A673 (cell line): Measurements from ENCODE around the gene RAB3IL1. TPM values are rescaled to one million over a fixed set of nuclear protein-coding genes. Genes with fewer than 3 reads are reported as not detected.
A peak's percentile ranks its signal among the peaks of the same experiment; 100 is the strongest.

Experiments
- BruUV-seq: library from RNA; stranded (reverse); fragments of 400-500 nt; replicated peaks from 2 replicates; lab custom pipeline; 2021; lab: Mats Ljungman, UMichigan
- CTCF ChIA-PET: fragments of 300-600 bp; sonication (Branson Sonifier 250); formaldehyde crosslinking; loops from one replicate; lab custom pipeline; 2022; ENCODE audit warnings: antibody characterized with exemption; lab: Charles Lee
- POLR2A ChIA-PET: fragments of 300-600 bp; sonication (Branson Sonifier 250); formaldehyde crosslinking; loops from one replicate; lab custom pipeline; 2022; ENCODE audit warnings: antibody characterized with exemption; ENCODE audit not compliant: low non-redundant PET; lab: Charles Lee
- DNase-seq: peaks from one replicate; pipeline ENCODE4 v3.0.0-alpha.2; 2015; ENCODE audit warnings: low spot score
- H3K27ac ChIP-seq: fragments of 200-600 bp; sonication (generic); 2 replicates; pipeline ENCODE4 v1.5.1; 2016; ENCODE audit warnings: mixed run types, low read depth, mild to moderate bottlenecking, mixed read lengths, antibody characterized with exemption, low read length; ENCODE audit not compliant: poor library complexity, severe bottlenecking
- H3K27me3 ChIP-seq: fragments of 200-600 bp; sonication (generic); replicated peaks from 2 replicates; pipeline ENCODE4 v1.6.1; 2017; ENCODE audit warnings: mixed run types, low read depth, mild to moderate bottlenecking, mixed read lengths, antibody characterized with exemption, low read length; ENCODE audit not compliant: insufficient read depth, poor library complexity
- H3K36me3 ChIP-seq: fragments of 200-600 bp; sonication (generic); 2 replicates; pipeline ENCODE4 v1.6.1; 2016; ENCODE audit warnings: mixed run types, mild to moderate bottlenecking, mixed read lengths, antibody characterized with exemption, low read length; ENCODE audit not compliant: insufficient read depth, poor library complexity, severe bottlenecking
- H3K4me1 ChIP-seq: fragments of 200-600 bp; sonication (generic); 2 replicates; pipeline ENCODE4 v1.6.1; 2017; ENCODE audit warnings: mixed run types, mild to moderate bottlenecking, mixed read lengths, antibody characterized with exemption, low read length; ENCODE audit not compliant: insufficient read depth, poor library complexity, severe bottlenecking
- H3K4me3 ChIP-seq: fragments of 200-600 bp; sonication (generic); 2 replicates; pipeline ENCODE4 v1.5.1; 2016; ENCODE audit warnings: low read depth, mixed run types, mild to moderate bottlenecking, mixed read lengths, low read length; ENCODE audit not compliant: poor library complexity, severe bottlenecking
- H3K9me3 ChIP-seq: fragments of 200-600 bp; sonication (generic); 2 replicates; pipeline ENCODE4 v1.6.1; 2016; ENCODE audit warnings: mixed run types, low read depth, mild to moderate bottlenecking, mixed read lengths, antibody characterized with exemption, low read length; ENCODE audit not compliant: poor library complexity, severe bottlenecking
- EZH2 ChIP-seq: fragments of 200-600 bp; sonication (generic); IDR thresholded peaks from 2 replicates; pipeline ENCODE4 v1.6.1; 2017; ENCODE audit warnings: borderline replicate concordance, low read depth, mild to moderate bottlenecking, mixed read lengths, antibody characterized with exemption, low read length; ENCODE audit not compliant: poor library complexity, severe bottlenecking
- intact Hi-C: fragments of 100-400 bp; cut with micrococcal nuclease; formaldehyde crosslinking; loops from one replicate; pipeline ENCODE4 v1.10.0; 2022; ENCODE audit not compliant: unreplicated experiment
- total RNA-seq: library from RNA; stranded (reverse); gene quantifications from 2 replicates; pipeline ENCODE4 v1.2.3, GENCODE V29; 2021
- TF ChIP-seq, protein P1 (sequence below): fragments of 300-800, 200-600 bp; sonication (generic); conservative IDR thresholded peaks from 2 replicates; pipeline ENCODE4 v1.5.1; 2017; ENCODE audit warnings: low read depth, mild to moderate bottlenecking, antibody characterized with exemption, low read length, moderate library complexity, mixed read lengths

Gene RAB3IL1
- total RNA-seq, 1 experiment from 2014 or later: 21.9 TPM

DNA sequence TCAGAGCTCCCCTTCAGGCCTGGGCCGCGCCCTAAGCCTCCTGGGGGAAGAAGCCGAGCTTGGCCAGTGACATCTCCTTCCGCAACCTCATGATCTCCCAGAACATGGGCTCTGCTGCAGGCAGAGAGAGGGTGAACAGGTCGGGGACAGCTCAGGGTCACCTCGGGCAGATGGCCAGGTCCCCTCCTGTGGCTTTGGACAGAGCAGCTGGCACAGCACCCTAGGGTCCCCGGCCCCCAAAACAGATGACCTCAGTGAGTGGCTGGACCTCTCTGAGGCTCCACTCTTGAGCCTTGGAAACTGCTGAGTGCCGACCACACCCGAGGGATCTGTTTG is 19.2 kb downstream of the RAB3IL1 start:
- TF ChIP-seq, protein P1, sequence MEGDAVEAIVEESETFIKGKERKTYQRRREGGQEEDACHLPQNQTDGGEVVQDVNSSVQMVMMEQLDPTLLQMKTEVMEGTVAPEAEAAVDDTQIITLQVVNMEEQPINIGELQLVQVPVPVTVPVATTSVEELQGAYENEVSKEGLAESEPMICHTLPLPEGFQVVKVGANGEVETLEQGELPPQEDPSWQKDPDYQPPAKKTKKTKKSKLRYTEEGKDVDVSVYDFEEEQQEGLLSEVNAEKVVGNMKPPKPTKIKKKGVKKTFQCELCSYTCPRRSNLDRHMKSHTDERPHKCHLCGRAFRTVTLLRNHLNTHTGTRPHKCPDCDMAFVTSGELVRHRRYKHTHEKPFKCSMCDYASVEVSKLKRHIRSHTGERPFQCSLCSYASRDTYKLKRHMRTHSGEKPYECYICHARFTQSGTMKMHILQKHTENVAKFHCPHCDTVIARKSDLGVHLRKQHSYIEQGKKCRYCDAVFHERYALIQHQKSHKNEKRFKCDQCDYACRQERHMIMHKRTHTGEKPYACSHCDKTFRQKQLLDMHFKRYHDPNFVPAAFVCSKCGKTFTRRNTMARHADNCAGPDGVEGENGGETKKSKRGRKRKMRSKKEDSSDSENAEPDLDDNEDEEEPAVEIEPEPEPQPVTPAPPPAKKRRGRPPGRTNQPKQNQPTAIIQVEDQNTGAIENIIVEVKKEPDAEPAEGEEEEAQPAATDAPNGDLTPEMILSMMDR: no peak
- no peak for TF ChIP-seq EZH2
- no peaks in the 10 kb centered on the region for H3K27me3 ChIP-seq
- peaks cover 5% of the 10 kb centered on the region for H3K4me1 ChIP-seq
- BruUV-seq: no TSS peak
- DNase-seq: no peak
- H3K9me3 ChIP-seq: no peaks in the 10 kb centered on the region
- ChIA-PET CTCF (interaction anchor here (0.5 to 6.0 kb wide), 13 partner anchors 10 to 273 kb away, joined by 3 to 157 read pairs (median 5); partner anchors contain the start of gene BEST1), POLR2A (interaction anchor here (0.6 kb wide), 1 partner anchor 47 kb away, joined by 8 read pairs; no protein-coding TSS in a partner anchor)
- no peaks in the 10 kb centered on the region for H3K36me3 ChIP-seq
- intact Hi-C loops: loop anchor here (5.0 kb wide), 1 partner anchor 101 kb away; no protein-coding TSS in a partner anchor
- H3K27ac ChIP-seq: peak overlapping the region; percentile 48
- H3K4me3 ChIP-seq: no peak overlapping the region

DNA sequence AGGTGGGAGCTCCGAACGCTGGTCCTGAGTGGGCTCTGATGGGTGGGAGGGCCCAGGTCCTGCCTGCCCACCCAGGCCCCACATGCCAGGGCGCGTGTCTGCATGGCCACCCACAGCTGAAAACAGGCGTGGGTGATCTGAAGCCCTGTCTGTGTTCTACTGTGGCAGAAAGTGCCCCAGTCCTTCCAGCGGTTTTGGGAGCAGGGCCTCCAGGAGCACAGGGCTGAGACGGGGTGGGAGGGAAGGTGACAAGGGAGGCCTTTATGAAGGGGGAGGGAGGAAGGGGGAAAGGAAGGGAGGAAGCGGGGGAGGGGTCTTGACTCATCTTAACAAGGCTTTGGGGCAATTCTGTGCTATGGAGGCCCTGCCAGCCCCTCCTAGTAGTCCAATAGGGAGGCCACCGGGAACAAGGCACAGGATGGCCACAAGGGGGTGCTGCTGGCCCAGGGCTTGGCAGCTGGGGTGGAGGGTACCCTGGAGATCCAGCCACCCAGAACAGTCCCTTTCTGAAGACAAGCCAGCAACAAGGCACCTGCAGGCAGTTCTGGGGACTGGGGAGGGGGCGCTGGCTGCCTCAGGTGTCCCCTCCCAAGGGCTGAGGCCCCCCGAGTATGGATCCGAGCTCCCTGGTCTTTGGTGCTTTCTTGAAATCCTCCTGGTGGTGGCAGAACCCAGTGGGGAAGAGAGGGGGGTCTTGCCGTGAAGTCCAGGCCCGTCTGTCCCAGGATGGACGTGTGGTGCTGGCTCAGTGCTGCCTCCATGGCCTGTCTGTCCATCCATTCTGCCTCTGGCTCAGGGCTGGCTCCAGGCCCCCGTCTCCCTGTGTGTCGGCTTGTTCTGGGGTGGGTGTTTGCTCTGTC is 19.7 kb downstream of the RAB3IL1 start:
- Histone ChIP-seq H3K4me1 (peaks cover 5% of the 10 kb centered on the region), H3K27me3 (no peaks in the 10 kb centered on the region), H3K36me3 (no peaks in the 10 kb centered on the region), H3K27ac (peak overlapping the region; percentile 48), H3K4me3 (no peak overlapping the region), H3K9me3 (no peaks in the 10 kb centered on the region)
- DNase-seq: peak; percentile 93
- TF ChIP-seq, protein P1: peak; percentile 97
- no peak for TF ChIP-seq EZH2
- POLR2A ChIA-PET: no interaction called here
- no TSS peak for BruUV-seq
- intact Hi-C loops: loop anchor here (1.0 to 5.0 kb wide), 2 partner anchors 100 to 211 kb away; no protein-coding TSS in a partner anchor
- CTCF ChIA-PET: interaction anchor here (0.5 to 6.0 kb wide), 11 partner anchors 10 to 274 kb away, joined by 3 to 157 read pairs (median 7); partner anchors contain the start of gene BEST1

GRCh38 chr11:61896665-61897386 is 20.5 kb downstream of the RAB3IL1 start:
- BruUV-seq: no TSS peak
- DNase-seq: no peak
- TF ChIP-seq, protein P1: no peak
- TF ChIP-seq EZH2: no peak
- Histone ChIP-seq H3K4me1 (peaks cover 5% of the 10 kb centered on the region), H3K27me3 (no peaks in the 10 kb centered on the region), H3K4me3 (no peak overlapping the region), H3K36me3 (no peaks in the 10 kb centered on the region), H3K27ac (peak overlapping the region; percentile 8), H3K9me3 (no peaks in the 10 kb centered on the region)
- CTCF ChIA-PET: interaction anchor here (0.6 to 6.0 kb wide), 9 partner anchors 10 to 275 kb away, joined by 3 to 157 read pairs (median 7); partner anchors contain the start of gene BEST1
- intact Hi-C loops: loop anchor here (1.0 to 5.0 kb wide), 2 partner anchors 100 to 211 kb away; no protein-coding TSS in a partner anchor
- POLR2A ChIA-PET: no interaction called here
